GM18511 (cell line): ENCODE data around the gene HNRNPUL2.
"Not testable (repeated sequence)": the region's sequence is repeated elsewhere in the genome, so short reads cannot be mapped to it uniquely, and the experiment has no call there.

ENCODE experiments used
- ATAC-seq: cut with Tn5 transposase; IDR thresholded peaks from one replicate; pipeline ENCODE4 v1.9.1; 2021; ENCODE audit warnings: mild to moderate bottlenecking, moderate library complexity; ENCODE audit not compliant: unreplicated experiment

HNRNPUL2 gene

GRCh38 chr11:62705880-62706849 lies 21.1 kb downstream of the HNRNPUL2 start:
- peak; percentile 74 for ATAC-seq

GRCh38 chr11:62705413-62705812 lies 21.8 kb downstream of the HNRNPUL2 start:
- no peak for ATAC-seq

- not testable (repeated sequence) for ATAC-seq
Measured at GRCh38 chr11:62703921-62704320, 23.3 kb downstream of the HNRNPUL2 start.

- ATAC-seq, result no peak
Measured at GRCh38 chr11:62702246-62702645, 25.0 kb downstream of the HNRNPUL2 start.

GRCh38 chr11:62694455-62695167 lies 32.6 kb downstream of the HNRNPUL2 start:
- ATAC-seq, result no peak

- ATAC-seq, result not testable (repeated sequence)
Measured at GRCh38 chr11:62693624-62694023, 33.6 kb downstream of the HNRNPUL2 start.

- no peak for ATAC-seq
Measured at GRCh38 chr11:62689421-62690183, 37.7 kb downstream of the HNRNPUL2 start, which contains the start of gene LRRN4CL. TSS of gene LRRN4CL (minus strand) at chr11:62689530. CDS start at chr11:62688508, 1,022 bp downstream.

GRCh38 chr11:62688491-62688890 lies 38.8 kb downstream of the HNRNPUL2 start:
- ATAC-seq, result no peak

- ATAC-seq, result no peak
Measured at GRCh38 chr11:62687508-62688396, 39.5 kb downstream of the HNRNPUL2 start.

- ATAC-seq, result no peak
Measured at GRCh38 chr11:62682518-62682917, 44.7 kb downstream of the HNRNPUL2 start.

- ATAC-seq, result peak; percentile 50
Measured at GRCh38 chr11:62680825-62681240, 46.4 kb downstream of the HNRNPUL2 start.

- ATAC-seq, result peak; percentile 83
Measured at GRCh38 chr11:62678770-62679696, 48.2 kb downstream of the HNRNPUL2 start, which contains the start of gene UBXN1. TSS of gene UBXN1 (minus strand) at chr11:62679073. CDS start at chr11:62678923, 150 bp downstream.

GRCh38 chr11:62678433-62678769 lies 48.9 kb downstream of the HNRNPUL2 start:
- peak; percentile 7 for ATAC-seq

GRCh38 chr11:62677714-62678113 lies 49.5 kb downstream of the HNRNPUL2 start:
- no peak for ATAC-seq

GRCh38 chr11:62677156-62677555 lies 50.1 kb downstream of the HNRNPUL2 start:
- ATAC-seq, result no peak

- ATAC-seq, result no peak
Measured at GRCh38 chr11:62676698-62677097, 50.6 kb downstream of the HNRNPUL2 start.

GRCh38 chr11:62675415-62675814 lies 51.8 kb downstream of the HNRNPUL2 start:
- ATAC-seq, result not testable (repeated sequence)

- no peak for ATAC-seq
Measured at GRCh38 chr11:62673196-62673525, 54.1 kb downstream of the HNRNPUL2 start.
